ENCODE measurements around the gene TMEM263. TPM values are rescaled to one million over a fixed set of nuclear protein-coding genes. Genes with fewer than 3 reads are reported as not detected.

The TMEM263 gene
- total RNA-seq, 2 experiments from 2014 or later = 38.9 to 43.0 TPM

- no peak overlapping the region for H3K27ac Mint-ChIP-seq
- no peaks in the 10 kb centered on the region for H3K27me3 Mint-ChIP-seq
- H3K36me3 Mint-ChIP-seq (ENCODE audit: low read depth) = peaks cover 27% of the 10 kb centered on the region
- peaks cover 22% of the 10 kb centered on the region for H3K4me1 Mint-ChIP-seq
- no peak overlapping the region for H3K4me3 Mint-ChIP-seq
- intact Hi-C loops (cut with DNase I, micrococcal nuclease) = no loop called here
- CTCF ChIA-PET = no interaction called here
- POLR2A ChIA-PET = no interaction called here
- no peak for ATAC-seq
- DNase-seq = no peak
- H3K9me3 Mint-ChIP-seq (ENCODE audit: low read depth) = no peaks in the 10 kb centered on the region
These were observed 18.8 kb downstream of the TMEM263 start for GRCh38 chr12:106974511-106974910.

GRCh38 chr12:106975098-106975497, 19.4 kb downstream of the TMEM263 start:
- ATAC-seq (peak; percentile 42), DNase-seq (no peak)
- intact Hi-C loops (cut with DNase I, micrococcal nuclease) = no loop called here
- Mint-ChIP-seq H3K4me3 (no peak overlapping the region), H3K27ac (no peak overlapping the region), H3K27me3 (no peaks in the 10 kb centered on the region), H3K4me1 (peaks cover 22% of the 10 kb centered on the region), H3K36me3 (ENCODE audit: low read depth) (peaks cover 27% of the 10 kb centered on the region), H3K9me3 (ENCODE audit: low read depth) (no peaks in the 10 kb centered on the region)
- CTCF ChIA-PET = no interaction called here
- POLR2A ChIA-PET = no interaction called here

- Mint-ChIP-seq H3K4me1 (peaks cover 20% of the 10 kb centered on the region), H3K27me3 (no peaks in the 10 kb centered on the region), H3K9me3 (ENCODE audit: low read depth) (no peaks in the 10 kb centered on the region), H3K4me3 (no peak overlapping the region), H3K27ac (no peak overlapping the region), H3K36me3 (ENCODE audit: low read depth) (peaks cover 20% of the 10 kb centered on the region)
- ChIA-PET POLR2A (no interaction called here), CTCF (no interaction called here)
- no peak for ATAC-seq
- no peak for DNase-seq
- intact Hi-C loops (cut with DNase I, micrococcal nuclease) = no loop called here
These were observed 20.4 kb downstream of the TMEM263 start for GRCh38 chr12:106975993-106976658.

- DNase-seq (no peak), ATAC-seq (no peak)
- intact Hi-C loops (cut with DNase I, micrococcal nuclease) = no loop called here
- peaks cover 17% of the 10 kb centered on the region for H3K36me3 Mint-ChIP-seq (ENCODE audit: low read depth)
- POLR2A ChIA-PET = no interaction called here
- no peaks in the 10 kb centered on the region for H3K27me3 Mint-ChIP-seq
- CTCF ChIA-PET = interaction anchor here (0.5 to 0.7 kb wide), 2 partner anchors 22 to 219 kb away, joined by 3 to 4 read pairs; no protein-coding TSS in a partner anchor
- H3K4me1 Mint-ChIP-seq = peaks cover 18% of the 10 kb centered on the region
- no peaks in the 10 kb centered on the region for H3K9me3 Mint-ChIP-seq (ENCODE audit: low read depth)
- no peak overlapping the region for H3K4me3 Mint-ChIP-seq
- H3K27ac Mint-ChIP-seq = no peak overlapping the region
These were observed 21.0 kb downstream of the TMEM263 start for GRCh38 chr12:106976668-106977067.

GRCh38 chr12:106978035-106978800, 22.5 kb downstream of the TMEM263 start:
- CTCF ChIA-PET = interaction anchor here (1.0 kb wide), 1 partner anchor 10 kb away, joined by 3 read pairs; no protein-coding TSS in a partner anchor
- Mint-ChIP-seq H3K27me3 (no peaks in the 10 kb centered on the region), H3K4me1 (peaks cover 25% of the 10 kb centered on the region), H3K27ac (no peak overlapping the region), H3K36me3 (ENCODE audit: low read depth) (peaks cover 20% of the 10 kb centered on the region), H3K4me3 (no peak overlapping the region), H3K9me3 (ENCODE audit: low read depth) (no peaks in the 10 kb centered on the region)
- no peak for DNase-seq
- POLR2A ChIA-PET = interaction anchor here (0.6 kb wide), 1 partner anchor 727 kb away, joined by 5 read pairs; no protein-coding TSS in a partner anchor
- ATAC-seq = no peak
- intact Hi-C loops (cut with DNase I, micrococcal nuclease) = no loop called here

- ChIA-PET POLR2A (no interaction called here), CTCF (interaction anchor here (1.0 to 1.3 kb wide), 2 partner anchors 108 to 533 kb away, joined by 3 read pairs; no protein-coding TSS in a partner anchor)
- intact Hi-C loops (cut with DNase I, micrococcal nuclease) = no loop called here
- H3K27ac Mint-ChIP-seq = no peak overlapping the region
- H3K36me3 Mint-ChIP-seq (ENCODE audit: low read depth) = peaks cover 39% of the 10 kb centered on the region
- ATAC-seq = no peak
- peaks cover 36% of the 10 kb centered on the region for H3K4me1 Mint-ChIP-seq
- H3K9me3 Mint-ChIP-seq (ENCODE audit: low read depth) = peaks cover 10% of the 10 kb centered on the region
- H3K4me3 Mint-ChIP-seq = no peak overlapping the region
- no peaks in the 10 kb centered on the region for H3K27me3 Mint-ChIP-seq
- DNase-seq = no peak
These were observed 25.2 kb downstream of the TMEM263 start for GRCh38 chr12:106980944-106981343.

GRCh38 chr12:106981788-106982187, 26.1 kb downstream of the TMEM263 start:
- no peak overlapping the region for H3K27ac Mint-ChIP-seq
- POLR2A ChIA-PET = no interaction called here
- no peak overlapping the region for H3K4me3 Mint-ChIP-seq
- DNase-seq = no peak
- H3K27me3 Mint-ChIP-seq = no peaks in the 10 kb centered on the region
- peaks cover 38% of the 10 kb centered on the region for H3K4me1 Mint-ChIP-seq
- ATAC-seq = no peak
- intact Hi-C loops (cut with DNase I, micrococcal nuclease) = no loop called here
- CTCF ChIA-PET = interaction anchor here (1.3 kb wide), 1 partner anchor 534 kb away, joined by 3 read pairs; no protein-coding TSS in a partner anchor
- H3K36me3 Mint-ChIP-seq (ENCODE audit: low read depth) = peaks cover 39% of the 10 kb centered on the region
- H3K9me3 Mint-ChIP-seq (ENCODE audit: low read depth) = peaks cover 10% of the 10 kb centered on the region

- no peak for ATAC-seq
- DNase-seq = no peak
- intact Hi-C loops (cut with DNase I, micrococcal nuclease) = no loop called here
- CTCF ChIA-PET = no interaction called here
- peaks cover 39% of the 10 kb centered on the region for H3K36me3 Mint-ChIP-seq (ENCODE audit: low read depth)
- H3K4me3 Mint-ChIP-seq = no peak overlapping the region
- H3K9me3 Mint-ChIP-seq (ENCODE audit: low read depth) = peaks cover 10% of the 10 kb centered on the region
- POLR2A ChIA-PET = no interaction called here
- no peaks in the 10 kb centered on the region for H3K27me3 Mint-ChIP-seq
- H3K27ac Mint-ChIP-seq = no peak overlapping the region
- peaks cover 38% of the 10 kb centered on the region for H3K4me1 Mint-ChIP-seq
These were observed 26.5 kb downstream of the TMEM263 start for GRCh38 chr12:106982229-106982628.

- Mint-ChIP-seq H3K4me3 (no peak overlapping the region), H3K27ac (peak overlapping the region; percentile 48), H3K9me3 (ENCODE audit: low read depth) (peaks cover 10% of the 10 kb centered on the region), H3K4me1 (peaks cover 43% of the 10 kb centered on the region), H3K27me3 (no peaks in the 10 kb centered on the region), H3K36me3 (ENCODE audit: low read depth) (peaks cover 29% of the 10 kb centered on the region)
- ATAC-seq (no peak), DNase-seq (peak; percentile 26)
- ChIA-PET CTCF (interaction anchor here (0.6 to 0.9 kb wide), 3 partner anchors 16 to 627 kb away, joined by 3 to 4 read pairs (median 3); partner anchors contain the start of genes POLR3B and TMEM263), POLR2A (interaction anchor here (1.1 kb wide), 1 partner anchor 29 kb away, joined by 3 read pairs; the partner anchor contains the start of gene TMEM263)
- intact Hi-C loops (cut with DNase I, micrococcal nuclease) = no loop called here
These were observed 29.0 kb downstream of the TMEM263 start for GRCh38 chr12:106984588-106985137.

GRCh38 chr12:106985479-106985878, 29.8 kb downstream of the TMEM263 start:
- ChIA-PET POLR2A (no interaction called here), CTCF (interaction anchor here (0.8 kb wide), 1 partner anchor 628 kb away, joined by 3 read pairs; the partner anchor contains the start of gene POLR3B)
- H3K36me3 Mint-ChIP-seq (ENCODE audit: low read depth) = peaks cover 29% of the 10 kb centered on the region
- no peak overlapping the region for H3K4me3 Mint-ChIP-seq
- H3K27me3 Mint-ChIP-seq = no peaks in the 10 kb centered on the region
- peaks cover 43% of the 10 kb centered on the region for H3K4me1 Mint-ChIP-seq
- DNase-seq (no peak), ATAC-seq (no peak)
- peaks cover 10% of the 10 kb centered on the region for H3K9me3 Mint-ChIP-seq (ENCODE audit: low read depth)
- intact Hi-C loops (cut with DNase I, micrococcal nuclease) = no loop called here
- H3K27ac Mint-ChIP-seq = peak overlapping the region; percentile 22

- intact Hi-C loops (cut with DNase I, micrococcal nuclease) = loop anchor here in 1 of 2 experiments (2.0 kb wide), 1 partner anchor 41 kb away; no protein-coding TSS in a partner anchor
- DNase-seq (no peak), ATAC-seq (no peak)
- Mint-ChIP-seq H3K27ac (no peak overlapping the region), H3K9me3 (ENCODE audit: low read depth) (peaks cover 10% of the 10 kb centered on the region), H3K4me3 (peak overlapping the region; percentile 85), H3K4me1 (peaks cover 43% of the 10 kb centered on the region), H3K36me3 (ENCODE audit: low read depth) (peaks cover 29% of the 10 kb centered on the region), H3K27me3 (no peaks in the 10 kb centered on the region)
- CTCF ChIA-PET = no interaction called here
- POLR2A ChIA-PET = interaction anchor here (0.6 kb wide), 1 partner anchor 704 kb away, joined by 4 read pairs; no protein-coding TSS in a partner anchor
These were observed 30.4 kb downstream of the TMEM263 start for GRCh38 chr12:106986135-106986534.
